Endothelial cell of umbilical vein (primary cell): ENCODE results near the gene ADRA2A. TPM values are rescaled to one million over a fixed set of nuclear protein-coding genes. Genes with fewer than 3 reads are reported as not detected.

Experiments
- BruUV-seq: library from RNA; stranded (reverse); fragments of 400-500 nt; replicated peaks from 2 replicates; lab custom pipeline; 2021; lab: Mats Ljungman, UMichigan
- CTCF ChIA-PET: fragments of 300-600, 350-600 bp; sonication (Branson Sonifier 250); formaldehyde crosslinking; loops from one replicate; lab custom pipeline; 2021; ENCODE audit warnings: antibody characterized with exemption, inconsistent platforms; lab: Charles Lee
- POLR2A ChIA-PET: fragments of 300-600, 350-600 bp; sonication (Branson Sonifier 250); formaldehyde crosslinking; loops from one replicate; lab custom pipeline; 2021; ENCODE audit warnings: antibody characterized with exemption, inconsistent platforms; lab: Charles Lee
- DNase-seq: peaks from one replicate; pipeline ENCODE4 v3.0.0-alpha.2; 2011; ENCODE audit warnings: low read depth, low spot score
- FAIRE-seq: peaks from 2 replicates; lab custom pipeline; 2011; peaks lifted over from hg19 to GRCh38; lab: Jason Lieb, UNC
- H2AFZ ChIP-seq: 2 replicates; pipeline ENCODE4 v1.6.0; 2012; ENCODE audit warnings: low read depth, low read length, control low read depth, inconsistent platforms
- H3K27ac ChIP-seq: 2 replicates; pipeline ENCODE4 v1.5.1; 2011; ENCODE audit warnings: low read depth, mild to moderate bottlenecking, control low read depth, low read length, moderate library complexity; ENCODE audit not compliant: insufficient read depth
- H3K27me3 ChIP-seq, 2 experiments: 2 replicates each; pipeline versions ENCODE4 v1.6.0 to v1.6.1; 2011; ENCODE audit warnings: low read length in 2 of 2, mixed read lengths in 1 of 2; ENCODE audit not compliant: control insufficient read depth in 2 of 2, insufficient read depth in 2 of 2
- H3K36me3 ChIP-seq, 2 experiments: 2 replicates in 1 of 2; 3 replicates in 1 of 2; pipeline ENCODE4 v1.5.1; 2011; ENCODE audit warnings: low read length in 2 of 2, mild to moderate bottlenecking in 1 of 2, moderate library complexity in 1 of 2; ENCODE audit not compliant: control insufficient read depth in 2 of 2, insufficient read depth in 2 of 2; ENCODE audit errors: extremely low read depth in 1 of 2
- H3K4me1 ChIP-seq: 3 replicates; pipeline ENCODE4 v1.5.1; 2011; ENCODE audit warnings: mild to moderate bottlenecking, low read length; ENCODE audit not compliant: control insufficient read depth, insufficient read depth; ENCODE audit errors: extremely low read depth
- H3K4me2 ChIP-seq: 2 replicates; pipeline ENCODE4 v1.6.1; 2011; ENCODE audit warnings: low read length, control low read depth, mixed read lengths; ENCODE audit not compliant: insufficient read depth
- H3K4me3 ChIP-seq, 3 experiments: fragments of 200-600 bp in 1 of 3; sonication (generic), shearing (Covaris generic) in 1 of 3; replicated peaks in 1 of 3; 2 replicates each; pipeline ENCODE4 v1.5.1; 2011 to 2016; ENCODE audit warnings: control low read depth in 3 of 3, low read length in 3 of 3, mild to moderate bottlenecking in 2 of 3, inconsistent platforms in 1 of 3, low read depth in 1 of 3, moderate library complexity in 1 of 3; ENCODE audit not compliant: insufficient read depth in 1 of 3
- H3K79me2 ChIP-seq: 2 replicates; pipeline ENCODE4 v1.6.0; 2012; ENCODE audit warnings: low read length, inconsistent platforms; ENCODE audit not compliant: control insufficient read depth, insufficient read depth
- H3K9ac ChIP-seq: replicated peaks from 2 replicates; pipeline ENCODE3; 2011; ENCODE audit warnings: low read length, control low read depth; ENCODE audit not compliant: insufficient read depth; ENCODE audit errors: extremely low read depth
- H3K9me1 ChIP-seq: replicated peaks from 3 replicates; pipeline ENCODE4 v1.6.0; 2011; ENCODE audit warnings: mild to moderate bottlenecking, low read length; ENCODE audit not compliant: control insufficient read depth, insufficient read depth; ENCODE audit errors: extremely low read depth
- H3K9me3 ChIP-seq: replicated peaks from 2 replicates; pipeline ENCODE4 v1.5.1; 2012; ENCODE audit warnings: low read length, inconsistent platforms; ENCODE audit not compliant: control insufficient read depth, insufficient read depth
- H4K20me1 ChIP-seq: replicated peaks from 2 replicates; pipeline ENCODE3; 2011; ENCODE audit warnings: mild to moderate bottlenecking, low read length; ENCODE audit not compliant: control insufficient read depth, insufficient read depth; ENCODE audit errors: extremely low read depth
- EZH2 ChIP-seq: IDR thresholded peaks from 2 replicates; pipeline ENCODE4 v1.6.1; 2012; ENCODE audit warnings: borderline replicate concordance, low read depth, mild to moderate bottlenecking, moderate library complexity, low read length, inconsistent platforms; ENCODE audit not compliant: severe bottlenecking
- FOS ChIP-seq: IDR thresholded peaks from 2 replicates; pipeline ENCODE4 v1.6.1; 2011; ENCODE audit warnings: mild to moderate bottlenecking, low read length, moderate library complexity, borderline replicate concordance; ENCODE audit not compliant: insufficient read depth
- GATA2 ChIP-seq: IDR thresholded peaks from 2 replicates; pipeline ENCODE4 v1.7.0; 2011; ENCODE audit warnings: low read depth, mild to moderate bottlenecking, moderate library complexity, mixed read lengths, low read length; ENCODE audit not compliant: insufficient read length, insufficient read depth
- JUN ChIP-seq: IDR thresholded peaks from 2 replicates; pipeline ENCODE4 v1.6.1; 2011; ENCODE audit warnings: borderline replicate concordance, low read depth; ENCODE audit not compliant: insufficient read length, insufficient read depth
- MAX ChIP-seq: IDR thresholded peaks from 2 replicates; pipeline ENCODE4 v1.6.1; 2011; ENCODE audit not compliant: insufficient read depth, insufficient read length
- MYC ChIP-seq: IDR thresholded peaks from one replicate; pipeline ENCODE4 v1.6.1; 2011; ENCODE audit warnings: mild to moderate bottlenecking, low read depth, low read length
- POLR2A ChIP-seq: IDR thresholded peaks from 2 replicates; pipeline ENCODE4 v1.6.1; 2012; ENCODE audit warnings: low read depth, mild to moderate bottlenecking, control low read depth, low read length
- POLR2AphosphoS5 ChIP-seq: IDR thresholded peaks from 2 replicates; pipeline ENCODE4 v1.6.1; 2012; ENCODE audit warnings: low read depth, mild to moderate bottlenecking, control low read depth, low read length, moderate library complexity; ENCODE audit not compliant: insufficient read depth
- dilution Hi-C: fragments of 300-500 bp; cut with MboI; formaldehyde crosslinking; loops from one replicate; pipeline ENCODE4 v1.15.0; 2019; ENCODE audit warnings: low sequenced_read_pairs; ENCODE audit not compliant: extremely low pct_ligation_motif_present
- intact Hi-C: fragments of 100-400 bp; cut with micrococcal nuclease; formaldehyde crosslinking; loops from one replicate; pipeline ENCODE4 v1.10.0; 2022
- polyA plus RNA-seq, 4 experiments: library from polyadenylated mRNA; depleted of rRNA in 3 of 4; stranded (reverse) in 3 of 4; unstranded in 1 of 4; fragments of >200 nt; gene quantifications; 2 replicates each; pipeline versions ENCODE4 v1.2.1 to v1.2.3, GENCODE V29; 2011 to 2012; ENCODE audit warnings: missing spikeins in 1 of 4
- total RNA-seq: library from RNA; stranded (reverse); gene quantifications from 2 replicates; pipeline ENCODE4 v1.2.3, GENCODE V29; 2021
- TF ChIP-seq, protein P1 (sequence below), 2 donors: IDR thresholded peaks; 1 replicate in 1 of 2; 2 replicates in 1 of 2; pipeline ENCODE4 v1.5.1; 2011; ENCODE audit warnings: low read length in 2 of 2, mild to moderate bottlenecking in 2 of 2, moderate library complexity in 2 of 2, control low read depth in 1 of 2, inconsistent platforms in 1 of 2, low read depth in 1 of 2; ENCODE audit not compliant: insufficient read depth in 1 of 2; ENCODE audit errors: extremely low read depth in 1 of 2

The ADRA2A gene
- total and polyA plus RNA-seq, 2 donors (not counting 3 experiments of a cell fraction or from before 2014, with no cell fraction given): 0.03 TPM; not detected in 1

- H3K27me3 ChIP-seq: peaks cover 22 to 41% of the 10 kb centered on the region in 2 experiments
- peaks cover 11% of the 10 kb centered on the region for H3K4me1 ChIP-seq
- FAIRE-seq: no peak
- no peak overlapping the region for H3K9ac ChIP-seq
- ChIA-PET CTCF (interaction anchor here (1.0 kb wide), 1 partner anchor 1233 kb away, joined by 3 read pairs; no protein-coding TSS in a partner anchor), POLR2A (no interaction called here)
- H4K20me1 ChIP-seq: no peaks in the 10 kb centered on the region
- no peaks in the 10 kb centered on the region for H3K36me3 ChIP-seq
- dilution Hi-C loops: no loop called here
- no peaks in the 10 kb centered on the region for H3K9me3 ChIP-seq
- H3K79me2 ChIP-seq: no peaks in the 10 kb centered on the region
- intact Hi-C loops: no loop called here
- no TSS peak for BruUV-seq
- no peak overlapping the region for H2AFZ ChIP-seq
- no peak overlapping the region for H3K4me2 ChIP-seq
- H3K9me1 ChIP-seq: no peaks in the 10 kb centered on the region
- no peak overlapping the region for H3K27ac ChIP-seq
- H3K4me3 ChIP-seq: no peak overlapping the region
- no peak for DNase-seq
- TF ChIP-seq JUN (no peak), EZH2 (no peak), GATA2 (no peak), MAX (no peak), FOS (no peak), POLR2AphosphoS5 (no peak), MYC (no peak), POLR2A (no peak)
- TF ChIP-seq, protein P1, sequence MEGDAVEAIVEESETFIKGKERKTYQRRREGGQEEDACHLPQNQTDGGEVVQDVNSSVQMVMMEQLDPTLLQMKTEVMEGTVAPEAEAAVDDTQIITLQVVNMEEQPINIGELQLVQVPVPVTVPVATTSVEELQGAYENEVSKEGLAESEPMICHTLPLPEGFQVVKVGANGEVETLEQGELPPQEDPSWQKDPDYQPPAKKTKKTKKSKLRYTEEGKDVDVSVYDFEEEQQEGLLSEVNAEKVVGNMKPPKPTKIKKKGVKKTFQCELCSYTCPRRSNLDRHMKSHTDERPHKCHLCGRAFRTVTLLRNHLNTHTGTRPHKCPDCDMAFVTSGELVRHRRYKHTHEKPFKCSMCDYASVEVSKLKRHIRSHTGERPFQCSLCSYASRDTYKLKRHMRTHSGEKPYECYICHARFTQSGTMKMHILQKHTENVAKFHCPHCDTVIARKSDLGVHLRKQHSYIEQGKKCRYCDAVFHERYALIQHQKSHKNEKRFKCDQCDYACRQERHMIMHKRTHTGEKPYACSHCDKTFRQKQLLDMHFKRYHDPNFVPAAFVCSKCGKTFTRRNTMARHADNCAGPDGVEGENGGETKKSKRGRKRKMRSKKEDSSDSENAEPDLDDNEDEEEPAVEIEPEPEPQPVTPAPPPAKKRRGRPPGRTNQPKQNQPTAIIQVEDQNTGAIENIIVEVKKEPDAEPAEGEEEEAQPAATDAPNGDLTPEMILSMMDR (IDR thresholded peaks at IDR 0.05; ENCODE audit: extremely low read depth in 1 of 2, insufficient read depth in 1 of 2, low read depth in 1 of 2, low read length in 2 of 2): no peak
These were observed 4.8 kb downstream of the ADRA2A start for GRCh38 chr10:111081595-111081994.
